Muscle of back (tissue), 11 donors: ENCODE results near the gene ALOX5. TPM values are rescaled to one million over a fixed set of nuclear protein-coding genes. Genes with fewer than 3 reads are reported as not detected.

Source experiments
- DNase-seq, 3 donors: peaks; one replicate each; pipeline versions ENCODE4 v3.0.0 to v3.0.0-alpha.2; 2013
- polyA plus RNA-seq, 10 donors: library from polyadenylated mRNA; unstranded; fragments of 120-200 nt; gene quantifications; one replicate each; pipeline ENCODE4 v1.2.1, GENCODE V29; 2013; ENCODE audit not compliant: insufficient read length in 10 of 10

ALOX5 gene
- polyA plus RNA-seq, 10 donors: 0.50 to 3.2 (median 1.3) TPM

DNA sequence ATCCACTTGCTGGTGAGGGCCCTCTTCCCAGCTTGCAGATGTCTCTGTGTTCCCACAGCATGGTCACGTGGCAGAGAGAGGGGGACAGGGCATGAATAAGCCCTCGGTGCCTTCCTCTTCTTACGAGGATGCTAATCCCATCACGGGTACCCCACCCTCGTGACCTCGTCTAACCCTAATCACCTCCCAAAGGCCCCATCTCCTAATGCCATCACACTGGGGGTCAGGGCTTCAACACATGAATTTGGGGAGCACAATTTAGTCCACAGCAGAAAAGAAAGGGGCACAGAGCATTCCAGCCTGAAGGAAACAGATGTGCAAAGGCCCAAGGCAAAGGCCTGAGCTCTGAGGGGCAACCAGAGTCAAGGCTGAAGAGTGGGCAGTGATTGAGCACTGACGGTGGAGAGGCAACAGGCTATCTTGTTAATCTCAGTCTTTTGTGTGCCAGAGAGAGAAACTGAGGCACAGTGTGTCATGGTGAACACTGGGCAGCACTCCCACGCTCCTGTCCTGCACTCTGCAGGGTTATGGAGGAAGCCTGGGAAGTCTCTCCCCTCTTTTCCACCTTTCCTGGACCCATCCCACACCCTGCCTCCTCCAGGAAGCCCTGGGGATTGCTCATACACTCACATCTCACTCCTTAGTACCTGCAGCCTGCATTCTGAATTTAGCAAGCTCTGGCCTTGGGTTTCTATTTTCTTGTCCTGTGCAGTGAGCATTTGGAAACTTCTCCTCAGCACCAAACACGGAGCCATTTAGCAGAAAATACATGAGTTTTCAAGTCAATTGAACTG is 49.0 kb downstream of the ALOX5 start:
- DNase-seq: no peak

DNA sequence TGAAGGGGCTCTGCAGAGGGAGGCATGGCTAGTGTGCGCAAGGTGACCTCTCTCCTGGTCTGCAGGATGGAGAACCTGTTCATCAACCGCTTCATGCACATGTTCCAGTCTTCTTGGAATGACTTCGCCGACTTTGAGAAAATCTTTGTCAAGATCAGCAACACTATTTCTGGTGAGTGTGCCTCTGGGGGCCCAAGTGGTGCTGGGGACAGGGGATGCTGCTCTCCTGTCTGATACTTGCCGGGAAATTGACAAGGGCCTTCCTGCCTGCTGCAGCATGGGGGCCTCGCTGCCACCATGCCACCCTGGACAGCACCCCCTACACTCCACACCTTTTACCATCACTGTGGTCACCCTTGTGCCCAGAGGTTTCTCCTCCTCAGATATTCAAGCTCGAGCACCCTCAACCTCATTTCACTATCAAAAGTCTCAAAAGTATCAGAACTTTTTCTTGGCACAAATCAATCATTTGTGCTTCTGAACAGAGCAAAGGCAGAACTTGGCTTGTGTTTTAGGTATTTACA is 50.0 kb downstream of the ALOX5 start:
- DNase-seq: no peak

DNA sequence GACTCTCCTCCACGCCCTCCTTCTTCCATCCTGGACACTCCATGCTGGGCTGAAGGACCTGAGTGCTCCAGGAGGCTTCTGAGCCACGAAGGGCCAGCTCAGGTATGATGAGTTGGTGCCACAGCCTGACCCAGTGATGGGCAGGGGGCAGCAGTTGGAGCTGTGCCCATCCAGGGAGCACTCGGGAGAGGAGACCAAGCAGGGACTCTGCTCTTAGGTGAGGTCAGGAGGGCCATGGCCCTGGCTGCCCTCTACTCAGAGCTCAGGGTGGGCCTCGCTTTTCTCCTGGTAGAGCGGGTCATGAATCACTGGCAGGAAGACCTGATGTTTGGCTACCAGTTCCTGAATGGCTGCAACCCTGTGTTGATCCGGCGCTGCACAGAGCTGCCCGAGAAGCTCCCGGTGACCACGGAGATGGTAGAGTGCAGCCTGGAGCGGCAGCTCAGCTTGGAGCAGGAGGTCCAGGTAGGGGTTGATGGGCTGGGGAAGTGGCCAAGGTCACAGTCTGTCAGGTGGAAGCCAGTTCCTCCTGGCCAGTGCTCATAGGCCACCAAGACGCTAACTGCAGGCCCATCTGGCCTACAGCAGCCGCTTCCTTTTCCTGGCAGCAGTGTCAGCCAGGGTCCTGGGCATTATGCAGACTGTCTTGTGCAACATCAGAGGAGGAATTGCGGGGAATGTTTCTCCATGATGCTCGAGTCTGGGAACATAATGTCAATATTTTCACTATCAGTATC is 50.8 kb downstream of the ALOX5 start:
- peak in 2 of 3 donors; percentile 28 to 35 for DNase-seq

DNA sequence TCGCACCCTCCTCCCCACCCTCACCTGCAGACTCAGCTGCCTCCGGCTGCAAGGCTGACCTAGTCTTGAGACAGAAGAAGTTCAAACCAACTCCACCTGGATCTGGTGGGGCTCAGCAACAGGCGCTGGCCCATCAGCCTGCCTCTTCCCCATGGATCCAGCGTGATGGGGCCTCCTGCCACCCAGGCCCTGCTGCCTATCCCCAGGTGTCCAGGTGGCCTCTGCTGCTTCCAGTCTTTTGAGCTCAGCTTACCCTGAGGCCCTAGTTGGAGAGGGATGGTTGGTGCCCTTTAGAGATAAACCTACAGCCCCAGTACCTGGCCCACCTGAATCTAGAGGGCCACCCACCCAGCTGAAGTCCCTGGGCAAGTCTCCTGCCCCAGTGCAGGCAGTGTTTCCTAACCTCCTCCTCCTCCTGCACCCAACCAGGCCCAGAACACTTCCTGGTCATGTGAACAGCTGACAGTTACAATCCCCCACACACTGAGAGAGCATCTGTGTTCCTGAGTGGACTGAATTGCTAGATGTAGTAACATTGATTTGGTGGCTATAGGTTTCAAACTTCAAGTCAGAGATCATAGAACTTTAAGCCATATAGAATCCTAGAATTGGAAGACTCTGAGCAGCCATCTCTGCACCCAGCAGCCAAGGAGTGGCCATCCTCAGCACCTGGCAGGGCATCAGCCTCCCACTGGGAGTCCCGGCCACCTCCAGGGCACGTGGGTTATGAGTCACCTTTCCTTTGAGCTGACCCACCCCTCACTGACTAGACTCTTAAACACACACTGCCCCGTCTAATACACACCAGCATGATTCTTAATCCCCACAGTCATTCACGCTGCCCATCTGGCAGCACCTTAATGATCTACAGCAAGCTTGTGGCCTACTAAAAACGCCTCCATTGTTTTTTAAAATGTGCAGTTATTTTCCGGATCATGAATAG is 51.9 kb downstream of the ALOX5 start:
- no peak for DNase-seq

DNA sequence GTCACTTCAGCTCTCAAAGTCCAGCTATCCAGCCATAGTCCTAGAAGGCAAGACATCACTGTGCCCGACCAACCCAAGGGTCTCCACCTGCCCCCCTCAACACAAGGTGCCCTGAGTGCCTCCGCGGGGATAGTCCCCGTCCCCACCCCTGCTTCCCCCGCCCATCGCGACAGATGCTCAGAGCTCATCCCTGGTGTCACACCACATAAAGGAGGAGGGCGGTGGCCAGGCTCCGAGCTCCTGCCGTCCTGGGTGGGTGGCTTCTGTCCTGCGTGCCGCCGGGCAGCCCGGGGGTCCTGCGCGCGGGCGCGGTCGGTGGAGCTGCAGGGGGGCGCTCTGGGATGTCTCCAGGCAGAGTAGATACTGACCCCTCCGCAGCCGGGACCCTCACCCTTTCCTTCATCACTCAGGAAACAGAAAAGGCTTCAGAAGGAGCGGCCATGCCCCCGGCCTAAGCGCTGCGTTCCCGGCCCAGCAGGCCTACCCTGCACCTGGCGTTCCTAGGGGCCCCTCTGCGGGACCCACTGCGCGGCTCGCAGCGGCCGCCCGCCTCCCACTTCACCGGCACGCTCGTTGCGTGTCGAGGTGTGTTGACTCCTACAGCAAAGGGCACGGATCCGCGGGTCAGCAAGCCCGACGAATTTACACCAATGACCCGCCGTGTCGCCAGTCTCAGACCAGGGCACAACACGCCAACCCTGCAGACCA is 53.4 kb downstream of the ALOX5 start:
- peak in 1 of 3 donors; percentile 21 for DNase-seq

DNA sequence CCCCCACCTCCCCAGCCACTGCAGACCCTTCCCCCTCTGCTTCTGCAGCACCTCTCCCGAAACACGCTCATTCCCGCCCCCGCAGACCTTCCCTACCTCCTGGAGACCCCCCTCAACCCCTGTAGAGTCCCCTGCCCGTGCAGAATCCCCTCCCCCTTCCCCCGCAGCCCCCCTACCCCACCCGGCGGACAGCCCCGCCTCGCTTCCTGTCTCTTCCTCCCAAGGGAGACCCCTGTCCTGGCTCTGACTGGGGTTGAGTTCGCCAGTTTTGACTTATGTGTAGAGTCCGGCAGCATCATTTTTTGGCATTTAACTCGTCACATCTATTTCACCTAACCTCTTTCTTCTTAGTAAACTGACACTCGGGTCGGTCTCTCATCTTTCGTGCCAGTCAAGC is 54.0 kb downstream of the ALOX5 start:
- peak in 1 of 3 donors; percentile 51 for DNase-seq

DNA sequence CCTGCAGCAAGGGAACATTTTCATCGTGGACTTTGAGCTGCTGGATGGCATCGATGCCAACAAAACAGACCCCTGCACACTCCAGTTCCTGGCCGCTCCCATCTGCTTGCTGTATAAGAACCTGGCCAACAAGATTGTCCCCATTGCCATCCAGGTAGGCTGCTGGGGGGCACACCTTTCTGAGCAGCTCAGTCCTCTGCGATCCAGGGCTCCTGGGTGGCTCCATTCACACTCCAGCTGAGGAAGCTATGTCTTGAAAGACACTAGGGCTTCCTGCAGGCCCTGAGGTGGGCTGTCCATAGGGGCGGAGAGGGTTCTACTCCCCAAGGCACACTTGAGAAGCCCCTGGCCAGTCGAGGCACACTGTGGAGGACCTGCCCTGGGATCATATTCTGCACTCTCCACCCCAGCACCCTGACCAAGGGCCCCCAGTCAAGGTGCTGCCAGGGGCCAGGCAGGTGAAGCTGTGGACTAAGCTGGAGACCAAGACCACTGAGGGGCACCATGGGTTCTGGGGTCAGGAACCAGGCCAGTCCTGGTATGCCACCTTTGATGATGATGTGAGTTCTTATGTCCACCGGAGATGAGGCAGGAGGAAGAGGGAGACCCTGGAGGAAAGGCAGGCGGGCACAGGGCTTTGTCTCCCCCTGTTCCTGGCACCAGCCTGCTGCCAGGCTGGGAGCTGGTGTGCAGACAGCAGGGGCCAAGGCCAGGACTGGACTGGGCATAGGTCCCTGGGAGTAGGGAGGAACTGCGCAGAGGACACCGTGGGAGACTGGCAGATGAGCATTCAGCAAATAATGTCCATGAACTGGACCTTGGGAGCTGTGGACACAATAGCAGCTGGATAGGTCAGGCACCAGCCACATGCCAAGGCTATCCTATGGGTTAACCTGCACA is 54.8 kb downstream of the ALOX5 start:
- no peak for DNase-seq

DNA sequence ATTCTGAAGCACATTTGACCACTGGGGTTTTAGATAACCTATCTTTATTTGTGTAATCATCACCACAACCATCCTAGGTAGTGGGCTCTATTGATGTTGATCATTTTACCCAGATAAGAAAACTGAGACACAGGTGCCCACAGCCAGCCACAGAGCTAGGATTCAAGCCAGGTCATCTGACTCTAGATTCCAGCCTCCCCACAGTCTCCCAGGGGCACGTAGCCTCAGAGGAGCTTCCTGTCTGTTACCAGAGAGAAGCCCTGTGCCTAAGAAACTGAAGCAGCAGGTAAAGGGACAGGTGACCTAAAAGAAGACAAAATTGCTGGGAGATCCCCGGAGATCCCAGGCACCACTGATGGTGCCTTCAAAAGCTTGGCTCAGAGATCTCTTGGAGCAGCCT is 55.8 kb downstream of the ALOX5 start:
- no peak for DNase-seq

DNA sequence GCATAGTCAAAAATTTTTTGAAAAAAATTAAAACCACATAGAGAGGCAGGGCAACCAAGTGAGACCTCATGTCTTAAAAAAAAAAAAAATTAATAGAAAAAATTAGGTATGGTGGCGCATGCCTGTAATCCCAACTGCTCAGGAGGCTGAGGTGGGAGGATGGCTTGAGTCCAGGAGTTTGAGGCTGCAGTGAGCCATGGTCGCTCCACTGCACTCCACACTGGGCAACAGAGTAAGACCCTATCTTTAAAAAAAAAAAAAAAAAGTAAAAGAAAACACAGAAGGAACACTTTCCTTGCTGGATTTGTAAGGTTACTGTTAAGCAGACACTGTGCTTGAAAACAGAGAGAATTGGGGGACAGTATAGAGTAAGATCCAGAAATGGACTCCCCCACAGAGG is 58.1 kb downstream of the ALOX5 start:
- no peak for DNase-seq

DNA sequence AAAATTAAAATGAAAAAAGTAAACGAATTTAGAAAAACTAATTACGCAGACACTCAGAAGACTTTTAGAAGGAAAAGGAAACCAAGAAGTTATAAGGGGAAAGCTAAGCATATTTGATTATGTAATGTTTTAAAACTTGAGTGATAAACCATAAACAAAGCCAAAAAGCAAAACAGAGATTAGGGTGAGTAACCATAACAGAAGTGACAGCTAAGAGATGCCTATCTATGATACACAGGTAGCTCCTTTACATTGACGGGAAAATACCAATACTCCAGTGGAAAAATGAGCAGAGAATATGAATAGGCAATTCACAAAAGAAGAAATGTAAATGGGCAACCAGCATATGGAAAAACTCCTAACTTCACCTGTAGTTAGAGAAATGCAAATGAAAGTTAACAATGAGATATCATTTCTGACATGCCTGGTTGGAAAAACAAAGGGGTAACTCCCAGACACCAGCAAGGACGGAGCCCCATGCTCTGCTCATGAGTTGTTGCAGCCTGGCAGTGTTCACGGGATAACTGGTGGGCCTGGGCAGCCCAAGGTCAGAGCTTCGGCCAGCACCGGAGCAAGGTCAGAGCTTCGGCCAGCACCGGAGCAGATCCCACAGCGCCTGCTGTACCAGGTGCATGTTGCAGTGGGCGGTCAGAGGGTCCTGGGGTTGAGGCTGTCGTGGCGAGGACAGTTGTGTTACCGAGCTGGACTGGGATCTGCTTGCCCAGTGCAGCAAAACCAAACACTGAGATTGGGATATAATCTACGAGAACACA is 58.9 kb downstream of the ALOX5 start:
- no peak for DNase-seq

DNA sequence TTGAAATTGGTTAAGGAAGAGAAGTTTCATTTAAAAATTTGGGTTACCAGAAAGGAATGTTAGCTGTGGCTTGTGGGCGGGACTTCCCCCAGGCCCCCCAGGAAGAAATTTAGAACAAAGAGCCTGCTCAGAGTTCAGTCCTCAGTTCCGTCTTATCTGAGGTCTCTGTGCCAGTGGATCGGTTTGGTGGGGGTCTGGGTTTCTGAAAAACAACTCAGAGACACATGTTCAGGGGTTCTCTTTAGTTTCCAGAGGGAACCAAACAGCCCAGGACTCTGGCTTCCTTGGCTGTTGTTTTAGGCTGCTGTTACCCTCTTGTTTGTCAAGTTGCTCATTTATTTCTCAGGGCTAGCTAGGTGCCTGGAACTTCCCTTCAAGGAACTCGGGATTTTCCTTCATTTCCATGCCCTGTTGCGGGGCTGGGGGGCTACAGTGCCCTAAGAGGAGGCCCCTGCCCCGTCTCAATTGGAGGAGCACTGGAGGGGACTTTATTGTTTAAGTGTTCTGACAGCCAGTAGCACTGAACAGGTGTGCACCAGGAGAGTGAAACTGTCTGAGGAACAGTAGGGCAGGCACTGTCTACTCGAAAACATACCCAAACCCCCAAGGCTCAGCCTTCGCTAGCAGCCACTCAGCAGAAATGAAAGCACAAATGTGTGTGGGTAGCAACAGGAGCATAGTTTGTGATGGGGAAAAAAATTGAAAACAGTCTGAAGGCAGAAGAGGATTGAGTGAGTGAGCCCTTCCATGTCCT is 59.9 kb downstream of the ALOX5 start:
- no peak for DNase-seq

DNA sequence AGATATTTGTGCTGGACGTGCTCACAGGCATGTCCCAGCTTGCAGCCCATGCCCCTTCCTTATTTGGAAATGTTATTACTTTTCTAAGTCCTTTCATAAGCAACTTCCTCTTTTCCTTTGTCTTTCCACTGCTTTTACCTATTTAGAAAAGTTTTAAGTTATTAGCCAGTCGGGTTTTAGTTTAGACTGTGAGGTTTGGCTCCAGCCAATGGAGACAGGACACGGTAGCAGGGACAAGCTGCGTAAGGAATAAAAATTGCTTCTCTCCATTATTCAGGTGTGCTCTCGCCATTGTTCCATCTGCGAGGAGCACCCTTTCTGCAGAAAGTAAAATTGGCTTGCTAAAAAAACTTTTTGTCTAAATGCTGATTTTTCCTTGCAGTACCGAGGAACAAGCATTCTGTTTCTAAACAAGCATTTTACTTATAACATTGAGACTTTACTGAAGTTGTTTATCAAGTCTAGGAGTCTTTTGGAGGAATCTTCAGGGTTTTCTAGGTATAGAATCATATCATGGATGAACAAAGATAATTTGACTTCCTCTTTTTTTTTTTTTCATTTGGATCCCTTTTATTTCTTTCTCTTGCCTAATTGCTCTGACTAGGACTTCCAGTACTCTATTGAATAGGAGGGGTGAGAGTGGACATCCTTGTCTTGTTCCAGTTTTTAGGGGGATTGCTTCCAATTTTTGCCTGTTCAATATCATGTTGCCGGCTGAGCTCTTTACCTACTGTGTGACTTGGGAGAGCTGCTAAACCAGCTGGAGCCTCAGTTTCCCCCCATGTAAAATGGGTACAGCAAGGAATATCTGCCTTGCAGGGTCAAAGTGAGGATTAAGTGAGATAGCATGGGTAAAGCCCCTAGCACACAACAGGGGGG is 63.8 kb downstream of the ALOX5 start:
- no peak for DNase-seq

DNA sequence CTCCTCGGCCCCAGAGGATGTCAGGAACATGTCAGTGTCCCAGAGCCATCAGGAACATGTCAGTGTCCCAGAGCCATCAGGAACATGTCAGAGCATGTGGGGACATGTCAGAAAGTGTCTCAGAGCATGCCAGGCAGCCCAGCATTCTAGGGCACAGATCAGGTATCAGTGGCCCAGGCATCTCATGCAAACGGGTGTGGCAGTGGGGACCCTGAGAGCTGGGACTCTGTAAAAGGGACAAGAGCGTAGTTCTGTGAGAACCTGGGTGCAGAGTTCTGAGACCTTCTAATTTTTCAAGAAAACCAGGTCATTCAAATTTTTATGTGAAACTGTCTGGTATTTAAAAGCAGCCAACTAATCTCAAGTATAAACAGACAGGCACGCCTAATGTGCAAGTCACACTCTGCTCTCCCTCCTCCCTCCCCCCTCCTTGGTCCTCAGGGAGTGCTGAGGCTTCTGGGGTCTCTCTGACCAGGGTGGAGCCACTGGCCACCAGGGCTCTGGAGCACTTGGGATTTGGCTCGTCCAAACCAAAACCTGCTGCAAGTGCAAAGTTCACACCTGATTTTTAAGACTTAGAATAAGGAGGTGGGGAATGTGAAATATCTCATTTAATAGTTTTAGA is 64.6 kb downstream of the ALOX5 start:
- DNase-seq: no peak

DNA sequence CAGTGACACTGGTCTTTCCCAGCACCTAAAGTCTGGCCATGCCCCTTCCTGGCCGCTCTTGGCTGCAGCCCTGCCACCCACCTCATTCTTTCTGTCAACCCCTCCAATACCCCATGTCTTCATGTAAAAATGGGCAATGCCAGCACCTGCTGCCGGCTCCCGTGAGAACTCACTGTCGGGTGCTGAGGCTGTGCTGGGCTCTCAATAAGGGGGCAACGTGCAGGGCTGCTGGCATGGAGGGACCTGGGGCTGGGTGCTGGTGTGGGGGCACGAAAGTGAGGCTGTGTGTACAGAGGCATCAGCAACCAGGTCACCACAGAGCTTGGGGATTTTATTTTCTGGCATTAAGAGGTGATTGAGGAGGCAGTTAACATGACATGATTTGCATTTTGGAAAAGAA is 65.3 kb downstream of the ALOX5 start:
- DNase-seq: no peak

DNA sequence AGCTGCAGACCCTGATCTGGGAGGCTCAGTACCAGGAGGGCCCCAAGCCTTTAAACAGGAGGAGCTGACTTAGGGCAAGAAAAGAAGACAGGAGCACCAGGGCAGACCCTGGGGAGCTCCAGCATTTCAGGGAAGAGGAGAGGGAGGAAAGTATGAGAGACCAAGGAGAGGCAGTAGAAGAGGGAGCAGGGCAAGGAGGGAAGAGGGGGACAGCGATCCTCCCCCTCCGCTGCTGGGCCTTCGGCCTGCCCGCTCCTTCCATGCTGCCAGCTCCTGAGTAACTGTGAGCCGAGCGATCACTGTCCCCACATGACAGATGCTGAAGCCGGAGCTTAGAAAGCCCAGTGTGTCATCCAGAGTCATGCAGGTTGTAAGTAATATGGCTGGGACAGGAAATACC is 65.9 kb downstream of the ALOX5 start:
- no peak for DNase-seq

DNA sequence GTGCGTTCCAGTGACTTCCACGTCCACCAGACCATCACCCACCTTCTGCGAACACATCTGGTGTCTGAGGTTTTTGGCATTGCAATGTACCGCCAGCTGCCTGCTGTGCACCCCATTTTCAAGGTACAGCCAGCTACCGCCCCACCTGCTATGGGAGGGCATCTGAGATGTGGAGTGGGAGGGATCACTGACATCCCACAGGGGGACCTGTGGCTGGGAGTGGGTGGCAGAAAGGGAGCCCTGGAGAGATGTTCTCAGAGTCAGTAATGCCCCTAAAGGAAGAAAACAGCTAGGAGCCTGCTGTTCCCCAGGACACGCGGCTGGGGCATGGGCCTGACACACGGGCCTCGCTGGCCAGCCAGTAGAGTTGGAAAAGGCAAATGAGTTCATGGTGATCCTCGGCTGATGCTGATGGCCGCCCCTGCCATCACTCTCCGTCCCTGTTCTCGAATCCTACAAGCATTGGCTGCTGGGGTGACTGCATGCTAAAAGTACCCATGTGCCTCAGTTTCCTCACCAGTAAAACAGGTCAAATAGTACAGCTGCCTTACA is 66.6 kb downstream of the ALOX5 start:
- DNase-seq: no peak
